DND-41 (cell line): ENCODE measurements around the gene SMIM1.

Experiments used
- ATAC-seq: fragments of 200-7000 bp; cut with Tn5 transposase; 3 replicates; pipeline ENCODE4 v1.9.1; 2021; ENCODE audit warnings: low read depth; ENCODE audit not compliant: insufficient read depth
- DNase-seq: peaks from one replicate; pipeline ENCODE4 v3.0.0-alpha.2; 2020
- H2AFZ ChIP-seq: 2 replicates; pipeline ENCODE4 v1.6.0; 2012; ENCODE audit warnings: low read depth, low read length
- H3K27ac ChIP-seq: 2 replicates; pipeline ENCODE4 v1.5.1; 2012; ENCODE audit warnings: low read length, inconsistent platforms
- H3K27me3 ChIP-seq: fragments of 200-600 bp; sonication (generic); 2 replicates; pipeline ENCODE4 v1.6.0; 2012; ENCODE audit warnings: low read length, mild to moderate bottlenecking, inconsistent platforms; ENCODE audit not compliant: insufficient read depth, poor library complexity
- H3K36me3 ChIP-seq: 2 replicates; pipeline ENCODE4 v1.5.1; 2012; ENCODE audit warnings: low read length, inconsistent platforms; ENCODE audit not compliant: insufficient read depth
- H3K4me1 ChIP-seq: 2 replicates; pipeline ENCODE4 v1.5.1; 2012; ENCODE audit warnings: mild to moderate bottlenecking, low read length; ENCODE audit not compliant: insufficient read depth
- H3K4me2 ChIP-seq: 2 replicates; pipeline ENCODE4 v1.6.0; 2012; ENCODE audit warnings: mild to moderate bottlenecking, moderate library complexity, low read length, inconsistent platforms; ENCODE audit not compliant: insufficient read depth
- H3K4me3 ChIP-seq, 2 experiments: fragments of 200-600 bp in 1 of 2; shearing (Covaris generic) in 1 of 2; 2 replicates each; pipeline ENCODE4 v1.5.1; 2012 to 2016; ENCODE audit warnings: inconsistent platforms in 2 of 2, low read length in 2 of 2, mild to moderate bottlenecking in 2 of 2, low read depth in 1 of 2, moderate library complexity in 1 of 2
- H3K79me2 ChIP-seq: 2 replicates; pipeline ENCODE4 v1.6.0; 2012; ENCODE audit warnings: low read length, inconsistent platforms; ENCODE audit not compliant: insufficient read depth
- H3K9ac ChIP-seq: 2 replicates; pipeline ENCODE4 v1.6.0; 2012; ENCODE audit warnings: low read depth, mild to moderate bottlenecking, inconsistent platforms, low read length, moderate library complexity
- H3K9me3 ChIP-seq: 2 replicates; pipeline ENCODE4 v1.5.1; 2012; ENCODE audit warnings: low read length, moderate library complexity, mild to moderate bottlenecking, inconsistent platforms; ENCODE audit not compliant: insufficient read depth, severe bottlenecking
- H4K20me1 ChIP-seq: 2 replicates; pipeline ENCODE4 v1.6.0; 2012; ENCODE audit warnings: low read length; ENCODE audit not compliant: insufficient read depth
- CTCF ChIP-seq: IDR thresholded peaks from 2 replicates; pipeline ENCODE4 v1.5.1; 2012; ENCODE audit warnings: borderline replicate concordance, low read length, moderate library complexity, mild to moderate bottlenecking; ENCODE audit not compliant: poor library complexity, severe bottlenecking; ENCODE audit errors: extremely low read depth
- EZH2 ChIP-seq: IDR thresholded peaks from 3 replicates; pipeline ENCODE4 v1.6.1; 2012; ENCODE audit warnings: borderline replicate concordance, low read depth, mild to moderate bottlenecking, moderate library complexity, low read length, inconsistent platforms; ENCODE audit not compliant: severe bottlenecking

The SMIM1 gene

GRCh38 chr1:3750741-3751140 is 21.8 kb upstream of the SMIM1 start:
- H3K79me2 ChIP-seq: no peaks in the 10 kb centered on the region
- H2AFZ ChIP-seq: no peak overlapping the region
- H3K4me1 ChIP-seq: no peaks in the 10 kb centered on the region
- no peak overlapping the region for H3K27ac ChIP-seq
- no peaks in the 10 kb centered on the region; the same call in 1 of the 2 replicates for H4K20me1 ChIP-seq
- no peaks in the 10 kb centered on the region for H3K27me3 ChIP-seq
- no peak overlapping the region for H3K4me2 ChIP-seq
- no peak overlapping the region for H3K4me3 ChIP-seq
- no peaks in the 10 kb centered on the region for H3K9me3 ChIP-seq
- ATAC-seq: no peak
- no peaks in the 10 kb centered on the region for H3K36me3 ChIP-seq
- no peak overlapping the region for H3K9ac ChIP-seq
- TF ChIP-seq CTCF (no peak), EZH2 (no peak)
- no peak for DNase-seq

- no peaks in the 10 kb centered on the region for H3K9me3 ChIP-seq
- no peaks in the 10 kb centered on the region for H3K79me2 ChIP-seq
- TF ChIP-seq EZH2 (no peak), CTCF (no peak)
- ATAC-seq (no peak), DNase-seq (no peak)
- H3K4me1 ChIP-seq: no peaks in the 10 kb centered on the region
- H3K4me2 ChIP-seq: no peak within 1 kb of the TSS
- H3K4me3 ChIP-seq: no peak within 1 kb of the TSS
- H4K20me1 ChIP-seq: no peaks in the 10 kb centered on the region; the same call in 1 of the 2 replicates
- H3K27me3 ChIP-seq: no peaks in the 10 kb centered on the region
- no peaks in the 10 kb centered on the region for H3K36me3 ChIP-seq
- H3K27ac ChIP-seq: no peak within 1 kb of the TSS
- no peak within 1 kb of the TSS for H2AFZ ChIP-seq
- no peak within 1 kb of the TSS for H3K9ac ChIP-seq
These were observed 20.1 kb upstream of the SMIM1 start, which contains the start of gene CCDC27 for GRCh38 chr1:3752400-3752945. CCDC27 (plus strand) TSS chr1:3752450; CDS start chr1:3752482, 32 bp downstream.

- H3K36me3 ChIP-seq: no peaks in the 10 kb centered on the region
- H4K20me1 ChIP-seq: no peaks in the 10 kb centered on the region; the same call in 1 of the 2 replicates
- no peaks in the 10 kb centered on the region for H3K79me2 ChIP-seq
- no peak overlapping the region for H3K27ac ChIP-seq
- H3K9ac ChIP-seq: no peak overlapping the region
- no peak overlapping the region for H3K4me3 ChIP-seq
- H3K27me3 ChIP-seq: no peaks in the 10 kb centered on the region
- H3K4me2 ChIP-seq: no peak overlapping the region
- no peaks in the 10 kb centered on the region for H3K9me3 ChIP-seq
- DNase-seq (no peak), ATAC-seq (no peak)
- no peak for TF ChIP-seq CTCF
- TF ChIP-seq EZH2: no peak
- H3K4me1 ChIP-seq: no peaks in the 10 kb centered on the region
- no peak overlapping the region for H2AFZ ChIP-seq
These were observed 18.7 kb upstream of the SMIM1 start for GRCh38 chr1:3753656-3754454.
